Spleen (tissue), 7 donors: ENCODE results near the gene KCNC1.

Source experiments
- CTCF ChIP-seq, 11 experiments: fragments of 200-600 bp in 7 of 11; fragments of 450-650 bp in 4 of 11; sonication (generic) in 4 of 11; IDR thresholded peaks in 8 of 11; conservative IDR thresholded peaks in 3 of 11; 1 replicate in 7 of 11; 2 replicates in 4 of 11; pipeline versions ENCODE4 v1.4.0 to v1.8.0; 2016 to 2021; ENCODE audit warnings: antibody characterized with exemption in 11 of 11, inconsistent platforms in 4 of 11, mild to moderate bottlenecking in 1 of 11
- POLR2AphosphoS5 ChIP-seq, 3 donors: sonication (generic); formaldehyde crosslinking; IDR thresholded peaks; one replicate each; pipeline ENCODE4 v1.5.1; 2017; ENCODE audit warnings: antibody characterized with exemption in 3 of 3
- donor health status: DM: no; HTN: no; CAD: no; lungs with moderate emphysema.
- donor health status: DM: no; HTN: no; CAD: no.
- donor health status: DM: no; HTN: no; CAD: no.

GRCh38 chr11:17760102-17761029 is 25.8 kb downstream of the KCNC1 start:
- TF ChIP-seq CTCF (IDR thresholded peaks at IDR 0.05 in 8 of 11, conservative IDR thresholded peaks at IDR 0.05 in 3 of 11): peak in 9 of 11 experiments; percentile 19 to 63 (median 54)
- TF ChIP-seq POLR2AphosphoS5 (IDR thresholded peaks at IDR 0.05): no peak
